Sigmoid colon (tissue), 7 donors: ENCODE data around the gene KLF18. TPM values are rescaled to one million over a fixed set of nuclear protein-coding genes. Genes with fewer than 3 reads are reported as not detected.
"Not testable (repeated sequence)": the region's sequence is repeated elsewhere in the genome, so short reads cannot be mapped to it uniquely, and the experiment has no call there.

Experiments used
- DNase-seq: peaks from one replicate; pipeline ENCODE4 v3.0.0-alpha.2; 2019
- H3K27ac ChIP-seq, 4 donors: fragments of 200-600 bp; sonication (generic); one replicate each; pipeline ENCODE4 v1.5.1; 2016 to 2019; ENCODE audit warnings: mild to moderate bottlenecking in 1 of 4
- H3K27me3 ChIP-seq, 3 donors: fragments of 200-600 bp; sonication (generic); one replicate each; pipeline ENCODE4 v1.5.1; 2019; ENCODE audit warnings: mild to moderate bottlenecking in 1 of 3
- H3K36me3 ChIP-seq, 4 donors: fragments of 200-600 bp; sonication (generic); one replicate each; pipeline ENCODE4 v1.5.1; 2016 to 2019
- H3K4me1 ChIP-seq, 4 donors: fragments of 200-600 bp; sonication (generic); one replicate each; pipeline ENCODE4 v1.5.1; 2017 to 2019
- H3K4me3 ChIP-seq, 4 donors: fragments of 200-600 bp; sonication (generic); one replicate each; pipeline ENCODE4 v1.5.1; 2017 to 2019; ENCODE audit warnings: mild to moderate bottlenecking in 2 of 4, moderate library complexity in 1 of 4
- H3K9me3 ChIP-seq, 4 donors: fragments of 200-600 bp in 3 of 4; sonication (generic) in 3 of 4; one replicate each; pipeline versions ENCODE4 v1.5.1 to v1.6.1; 2013 to 2019
- CTCF ChIP-seq, 4 experiments: fragments of 450-650 bp in 3 of 4; fragments of 200-600 bp in 1 of 4; IDR thresholded peaks; one replicate each; pipeline ENCODE4 v1.5.1; 2016 to 2019; ENCODE audit warnings: antibody characterized with exemption in 4 of 4, mild to moderate bottlenecking in 3 of 4, moderate library complexity in 2 of 4
- EP300 ChIP-seq, 4 donors: sonication (generic); formaldehyde crosslinking; IDR thresholded peaks; one replicate each; pipeline ENCODE4 v1.6.1; 2017; ENCODE audit warnings: antibody characterized with exemption in 4 of 4
- POLR2A ChIP-seq, 2 donors: fragments of 450-650 bp; IDR thresholded peaks; one replicate each; pipeline ENCODE4 v1.6.1; 2016; ENCODE audit warnings: antibody characterized with exemption in 2 of 2, mild to moderate bottlenecking in 2 of 2, moderate library complexity in 2 of 2
- POLR2AphosphoS5 ChIP-seq, 4 donors: sonication (generic); formaldehyde crosslinking; IDR thresholded peaks; one replicate each; pipeline ENCODE4 v1.6.1; 2017; ENCODE audit warnings: antibody characterized with exemption in 4 of 4
- WGBS, 2 donors: extraction: QIAGEN DNeasy Blood & Tissue Kit; methylation state at CpG; one replicate each; pipeline ENCODE4 v1.1.7; 2013; 5-methylcytosine and 5-hydroxymethylcytosine counted together
- intact Hi-C: fragments of 100-400 bp; cut with DNase I; formaldehyde crosslinking; loops from one replicate; pipeline ENCODE4 v1.15.1; 2023
- polyA plus RNA-seq, 3 donors: library from polyadenylated mRNA; stranded (reverse); fragments of 200-250 nt; gene quantifications; one replicate each; pipeline ENCODE4 v1.2.3, GENCODE V29; 2013
- total RNA-seq, 4 donors: library from RNA; depleted of rRNA; stranded (reverse); fragments of >200 nt; gene quantifications; one replicate each; pipeline ENCODE4 v1.1.0, GENCODE V29; 2016
- donor health status: healthy with polysubstance abuse.
- donor health status: Bipolar disorder and iron deficiency.
- donor health status: healthy.

Gene KLF18
- total and polyA plus RNA-seq, 7 donors, result under 0.01 TPM; not detected in 6

GRCh38 chr1:44131411-44131810 lies 10.0 kb downstream of the KLF18 start:
- WGBS, 2 donors, result 74 to 91% methylated on average over 3 of the region's 3 CpGs
- no peaks in the 10 kb centered on the region for H3K36me3 ChIP-seq
- no peaks in the 10 kb centered on the region for H3K9me3 ChIP-seq
- TF ChIP-seq POLR2AphosphoS5 (IDR thresholded peaks at IDR 0.05), result no peak
- TF ChIP-seq POLR2A (IDR thresholded peaks at IDR 0.05), result no peak
- TF ChIP-seq EP300 (IDR thresholded peaks at IDR 0.05), result no peak
- TF ChIP-seq CTCF (IDR thresholded peaks at IDR 0.05), result no peak
- DNase-seq, result no peak
- no peaks in the 10 kb centered on the region for H3K27me3 ChIP-seq
- no peak overlapping the region for H3K27ac ChIP-seq
- intact Hi-C loops, result no loop called here
- no peaks in the 10 kb centered on the region for H3K4me1 ChIP-seq
- no peak overlapping the region for H3K4me3 ChIP-seq

GRCh38 chr1:44129616-44130500 lies 11.6 kb downstream of the KLF18 start:
- H3K9me3 ChIP-seq, result no peaks in the 10 kb centered on the region
- 89 to 93% methylated on average over 16 of the region's 16 CpGs for WGBS, 2 donors
- no peaks in the 10 kb centered on the region for H3K27me3 ChIP-seq
- H3K4me1 ChIP-seq, result no peaks in the 10 kb centered on the region
- no peaks in the 10 kb centered on the region for H3K36me3 ChIP-seq
- H3K27ac ChIP-seq, result no peak overlapping the region
- TF ChIP-seq EP300 (IDR thresholded peaks at IDR 0.05) (no peak), CTCF (IDR thresholded peaks at IDR 0.05) (no peak), POLR2AphosphoS5 (IDR thresholded peaks at IDR 0.05) (no peak), POLR2A (IDR thresholded peaks at IDR 0.05) (no peak)
- intact Hi-C loops, result no loop called here
- DNase-seq, result no peak
- H3K4me3 ChIP-seq, result no peak overlapping the region

GRCh38 chr1:44120398-44120949 lies 21.0 kb downstream of the KLF18 start:
- 68 to 75% methylated on average over 5 of the region's 5 CpGs for WGBS, 2 donors
- no peak for DNase-seq

GRCh38 chr1:44119525-44119924 lies 21.9 kb downstream of the KLF18 start:
- Histone ChIP-seq H3K4me1 (no peaks in the 10 kb centered on the region), H3K27ac (no peak overlapping the region), H3K27me3 (no peaks in the 10 kb centered on the region), H3K4me3 (no peak overlapping the region), H3K9me3 (no peaks in the 10 kb centered on the region), H3K36me3 (no peaks in the 10 kb centered on the region)
- intact Hi-C loops, result no loop called here
- no peak for TF ChIP-seq EP300 (IDR thresholded peaks at IDR 0.05)
- no peak for DNase-seq
- WGBS, 2 donors, result 84 to 88% methylated on average over 6 of the region's 6 CpGs

More at GRCh38 chr1:44120398-44120949, 21.0 kb downstream of the KLF18 start:
- Histone ChIP-seq H3K27ac (no peak overlapping the region), H3K27me3 (no peaks in the 10 kb centered on the region), H3K4me1 (no peaks in the 10 kb centered on the region), H3K9me3 (no peaks in the 10 kb centered on the region), H3K36me3 (no peaks in the 10 kb centered on the region), H3K4me3 (no peak overlapping the region)
- TF ChIP-seq EP300 (IDR thresholded peaks at IDR 0.05) (no peak), POLR2A (IDR thresholded peaks at IDR 0.05) (no peak), CTCF (IDR thresholded peaks at IDR 0.05) (no peak), POLR2AphosphoS5 (IDR thresholded peaks at IDR 0.05) (no peak)
- intact Hi-C loops, result no loop called here

GRCh38 chr1:44118682-44119081 lies 22.7 kb downstream of the KLF18 start, which contains the start of gene KLF17:
Gene KLF17 (plus strand): TSS chr1:44118821. CDS start chr1:44118908, 87 bp downstream.
- Histone ChIP-seq H3K27me3 (no peaks in the 10 kb centered on the region), H3K27ac (no peak within 1 kb of the TSS), H3K36me3 (no peaks in the 10 kb centered on the region), H3K9me3 (no peaks in the 10 kb centered on the region), H3K4me3 (no peak within 1 kb of the TSS), H3K4me1 (no peaks in the 10 kb centered on the region)
- TF ChIP-seq CTCF (IDR thresholded peaks at IDR 0.05), result no peak
- TF ChIP-seq POLR2AphosphoS5 (IDR thresholded peaks at IDR 0.05), result no peak
- no peak for TF ChIP-seq POLR2A (IDR thresholded peaks at IDR 0.05)
- no peak for TF ChIP-seq EP300 (IDR thresholded peaks at IDR 0.05)
- intact Hi-C loops, result no loop called here
- no peak for DNase-seq
- 93 to 96% methylated on average over 25 of the region's 25 CpGs for WGBS, 2 donors

- 97 to 98% methylated on average over 10 of the region's 10 CpGs for WGBS, 2 donors
- H3K4me3 ChIP-seq, H3K27ac ChIP-seq, H3K27me3 ChIP-seq, H3K4me1 ChIP-seq, DNase-seq, intact Hi-C loops, H3K36me3 ChIP-seq, H3K9me3 ChIP-seq: not testable (repeated sequence)
Observed at GRCh38 chr1:44117272-44117671, 24.2 kb downstream of the KLF18 start.
